PC-9 (cell line): ENCODE results near the gene LUZP1. TPM values are rescaled to one million over a fixed set of nuclear protein-coding genes. Genes with fewer than 3 reads are reported as not detected.

ENCODE experiments used
- BruUV-seq: library from RNA; stranded (reverse); fragments of 400-500 nt; replicated peaks from 2 replicates; lab custom pipeline; 2021; lab: Mats Ljungman, UMichigan
- CTCF ChIA-PET: fragments of 300-600 bp; sonication (Branson Sonifier 250); formaldehyde crosslinking; loops from one replicate; lab custom pipeline; 2022; ENCODE audit warnings: antibody characterized with exemption; lab: Charles Lee
- POLR2A ChIA-PET: fragments of 300-600 bp; sonication (Branson Sonifier 250); formaldehyde crosslinking; loops from one replicate; lab custom pipeline; 2022; ENCODE audit warnings: antibody characterized with exemption; ENCODE audit not compliant: unreplicated experiment; lab: Charles Lee
- DNase-seq, 2 experiments: peaks; one replicate each; pipeline versions ENCODE4 v3.0.0 to v3.0.0-alpha.2; 2015 to 2022; ENCODE audit warnings: mixed read lengths in 1 of 2
- H2AFZ ChIP-seq: fragments of 200-600 bp; sonication (generic); 2 replicates; pipeline ENCODE4 v1.8.1; 2017; ENCODE audit warnings: antibody characterized with exemption
- H3F3A ChIP-seq: fragments of 200-600 bp; sonication (generic); 2 replicates; pipeline ENCODE4 v1.8.1; 2017; ENCODE audit warnings: antibody characterized with exemption, mild to moderate bottlenecking, low read depth; ENCODE audit not compliant: insufficient read depth
- H3K27ac ChIP-seq: fragments of 200-600 bp; sonication (generic); 2 replicates; pipeline ENCODE4 v1.6.1; 2016; ENCODE audit warnings: mixed run types
- H3K27me3 ChIP-seq: fragments of 200-600 bp; sonication (generic); 2 replicates; pipeline ENCODE4 v1.6.1; 2016; ENCODE audit warnings: low read depth, mixed run types; ENCODE audit not compliant: insufficient read depth
- H3K36me3 ChIP-seq: fragments of 200-600 bp; sonication (generic); 2 replicates; pipeline ENCODE4 v1.6.1; 2016; ENCODE audit warnings: low read depth, mixed run types
- H3K4me1 ChIP-seq: fragments of 200-600 bp; sonication (generic); replicated peaks from 2 replicates; pipeline ENCODE4 v1.6.1; 2016; ENCODE audit warnings: mixed run types; ENCODE audit not compliant: insufficient read depth
- H3K4me2 ChIP-seq: fragments of 200-600 bp; sonication (generic); 2 replicates; pipeline ENCODE4 v1.6.1; 2017; ENCODE audit warnings: mixed run types
- H3K4me3 ChIP-seq: fragments of 200-600 bp; sonication (generic); 2 replicates; pipeline ENCODE4 v1.6.1; 2016; ENCODE audit warnings: mixed run types
- H3K79me2 ChIP-seq: fragments of 200-600 bp; sonication (generic); 2 replicates; pipeline ENCODE4 v1.6.1; 2017; ENCODE audit warnings: low read depth, mixed run types
- H3K9me2 ChIP-seq: fragments of 200-600 bp; sonication (generic); 2 replicates; pipeline ENCODE4 v1.8.1; 2017; ENCODE audit warnings: mild to moderate bottlenecking; ENCODE audit not compliant: insufficient read depth
- H3K9me3 ChIP-seq: fragments of 200-600 bp; sonication (generic); 2 replicates; pipeline ENCODE4 v1.8.1; 2016; ENCODE audit warnings: low read depth; ENCODE audit not compliant: insufficient read depth
- H4K20me1 ChIP-seq: fragments of 200-600 bp; sonication (generic); 2 replicates; pipeline ENCODE4 v1.8.1; 2017; ENCODE audit not compliant: insufficient read depth
- CTCF ChIP-seq: fragments of 200-600 bp; sonication (generic); conservative IDR thresholded peaks from 2 replicates; pipeline ENCODE4 v1.6.1; 2017; ENCODE audit warnings: mixed run types, antibody characterized with exemption, mild to moderate bottlenecking, moderate library complexity
- EZH2 ChIP-seq: fragments of 200-600 bp; sonication (generic); IDR thresholded peaks from 2 replicates; pipeline ENCODE4 v1.8.0; 2017; ENCODE audit warnings: antibody characterized with exemption, low read depth
- intact Hi-C: fragments of 100-400 bp; cut with micrococcal nuclease; formaldehyde crosslinking; loops from one replicate; pipeline ENCODE4 v1.10.0; 2022; ENCODE audit not compliant: unreplicated experiment
- total RNA-seq: library from RNA; stranded (reverse); gene quantifications from 2 replicates; pipeline ENCODE4 v1.2.3, GENCODE V29; 2021

Gene LUZP1
- total RNA-seq, 1 experiment from 2014 or later: 35.0 TPM

DNA sequence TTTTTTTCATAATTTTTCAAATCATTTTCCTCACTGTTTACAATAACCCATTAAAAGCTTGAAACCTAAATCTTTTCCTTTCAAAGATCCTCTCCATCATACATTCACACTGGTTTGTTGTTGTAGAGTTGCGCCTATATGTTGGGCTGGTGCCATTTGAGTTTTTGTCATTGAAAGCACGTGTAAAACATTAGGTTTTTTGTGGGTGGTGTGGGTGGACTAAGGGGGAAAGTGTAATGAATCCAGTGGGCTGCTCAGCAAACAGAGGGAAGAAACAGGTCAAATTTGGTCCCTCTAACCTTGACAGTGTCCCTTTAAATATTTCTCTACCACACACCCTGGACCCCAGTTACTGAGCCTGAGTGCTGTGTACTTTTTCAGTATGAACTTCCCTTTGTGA lies 102.6 kb downstream of the LUZP1 start:
- no peak overlapping the region for H3K4me2 ChIP-seq
- no TSS peak for BruUV-seq
- H3K27me3 ChIP-seq: no peaks in the 10 kb centered on the region
- CTCF ChIA-PET: no interaction called here
- no peaks in the 10 kb centered on the region for H3K9me2 ChIP-seq
- DNase-seq: no peak
- intact Hi-C loops: no loop called here
- H3F3A ChIP-seq: peaks cover 68% of the 10 kb centered on the region
- H4K20me1 ChIP-seq: peaks cover 17% of the 10 kb centered on the region
- no peaks in the 10 kb centered on the region for H3K4me1 ChIP-seq
- peaks cover 35% of the 10 kb centered on the region for H3K36me3 ChIP-seq
- peak overlapping the region; percentile 27; the same call in 1 of the 2 replicates for H3K27ac ChIP-seq
- H3K9me3 ChIP-seq: no peaks in the 10 kb centered on the region
- POLR2A ChIA-PET: no interaction called here
- no peak overlapping the region for H2AFZ ChIP-seq
- H3K79me2 ChIP-seq: peaks cover 78% of the 10 kb centered on the region
- TF ChIP-seq CTCF: no peak
- H3K4me3 ChIP-seq: no peak overlapping the region

DNA sequence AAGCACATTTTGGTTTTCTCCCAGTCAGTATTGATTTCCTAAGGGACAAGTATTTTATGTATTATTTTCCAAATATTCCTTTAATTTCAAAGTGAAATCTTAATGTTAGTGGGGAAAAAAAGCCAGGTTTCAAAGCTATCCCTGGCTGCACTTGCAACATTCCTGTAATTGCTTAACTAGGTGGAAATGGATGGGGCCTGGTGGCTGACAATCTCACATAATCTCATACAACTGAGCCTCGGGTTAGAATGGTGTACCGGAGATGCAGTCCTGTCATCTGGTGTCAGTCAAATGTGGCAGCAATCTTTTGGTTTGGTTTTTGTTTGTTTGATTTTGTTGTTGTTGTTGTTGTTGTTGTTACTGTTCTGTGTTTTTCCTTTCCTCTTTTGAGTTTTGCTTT lies 103.3 kb downstream of the LUZP1 start:
- H3K4me3 ChIP-seq: no peak overlapping the region
- H2AFZ ChIP-seq: no peak overlapping the region
- H3K36me3 ChIP-seq: peaks cover 29% of the 10 kb centered on the region
- H3K27me3 ChIP-seq: no peaks in the 10 kb centered on the region
- BruUV-seq: no TSS peak
- H3K4me1 ChIP-seq: no peaks in the 10 kb centered on the region
- no peak for DNase-seq
- no peak overlapping the region for H3K4me2 ChIP-seq
- no peaks in the 10 kb centered on the region for H3K9me2 ChIP-seq
- no peaks in the 10 kb centered on the region for H3K9me3 ChIP-seq
- CTCF ChIA-PET: no interaction called here
- POLR2A ChIA-PET: no interaction called here
- TF ChIP-seq CTCF (no peak), EZH2 (no peak)
- H3K79me2 ChIP-seq: peaks cover 85% of the 10 kb centered on the region
- intact Hi-C loops: no loop called here
- peak overlapping the region; percentile 27; the same call in 1 of the 2 replicates for H3K27ac ChIP-seq
- peaks cover 68% of the 10 kb centered on the region for H3F3A ChIP-seq
- H4K20me1 ChIP-seq: peaks cover 17% of the 10 kb centered on the region

GRCh38 chr1:23062271-23062670 lies 106.4 kb downstream of the LUZP1 start:
- Histone ChIP-seq H3K9me2 (no peaks in the 10 kb centered on the region), H3K4me3 (no peak overlapping the region), H3K27ac (peak overlapping the region; percentile 29; the same call in 1 of the 2 replicates), H3K36me3 (peaks cover 37% of the 10 kb centered on the region), H3K4me1 (no peaks in the 10 kb centered on the region), H3F3A (peaks cover 72% of the 10 kb centered on the region), H3K4me2 (no peak overlapping the region), H3K27me3 (no peaks in the 10 kb centered on the region), H2AFZ (no peak overlapping the region), H3K79me2 (peaks cover 92% of the 10 kb centered on the region), H3K9me3 (no peaks in the 10 kb centered on the region), H4K20me1 (peaks cover 26% of the 10 kb centered on the region)
- POLR2A ChIA-PET: no interaction called here
- intact Hi-C loops: no loop called here
- no TSS peak for BruUV-seq
- CTCF ChIA-PET: interaction anchor here (0.7 kb wide), 1 partner anchor 111 kb away, joined by 3 read pairs; no protein-coding TSS in a partner anchor
- DNase-seq: no peak
- TF ChIP-seq CTCF (no peak), EZH2 (no peak)
